Nephron (organoid): ENCODE data around the gene CRTC1.

Experiments used
- H3K27ac Mint-ChIP-seq, 3 experiments: 2 replicates each; pipeline ENCODE4 v1.8.0; 2020; ENCODE audit warnings: mixed read lengths in 3 of 3, mild to moderate bottlenecking in 2 of 3, moderate library complexity in 1 of 3
- H3K27me3 Mint-ChIP-seq: 2 replicates; pipeline ENCODE4 v1.8.0; 2021; ENCODE audit warnings: low read depth, mild to moderate bottlenecking, moderate library complexity, mixed read lengths
- H3K36me3 Mint-ChIP-seq: 2 replicates; pipeline ENCODE4 v1.8.0; 2020; ENCODE audit warnings: low read depth, mixed read lengths
- H3K4me1 Mint-ChIP-seq: 2 replicates; pipeline ENCODE4 v1.8.0; 2020; ENCODE audit warnings: mixed read lengths
- H3K4me3 Mint-ChIP-seq, 3 experiments: 2 replicates each; pipeline ENCODE4 v1.8.0; 2020; ENCODE audit warnings: mild to moderate bottlenecking in 3 of 3, mixed read lengths in 3 of 3, moderate library complexity in 2 of 3
- H3K9me3 Mint-ChIP-seq: 2 replicates; pipeline ENCODE4 v1.8.0; 2020; ENCODE audit warnings: mixed read lengths
- TF ChIP-seq, protein P1 (sequence below), 3 experiments: fragments of 200-600 bp; sonication (generic); IDR thresholded peaks; one replicate each; pipeline ENCODE4 v1.5.0; 2021; ENCODE audit warnings: antibody characterized with exemption in 3 of 3; ENCODE audit not compliant: unreplicated experiment in 3 of 3

The CRTC1 gene

GRCh38 chr19:18831524-18832305, 148.2 kb downstream of the CRTC1 start, which contains the start of gene UPF1:
TSS of gene UPF1 (plus strand) at chr19:18831959. CDS start at chr19:18832210, 251 bp downstream.
- TF ChIP-seq, protein P1, sequence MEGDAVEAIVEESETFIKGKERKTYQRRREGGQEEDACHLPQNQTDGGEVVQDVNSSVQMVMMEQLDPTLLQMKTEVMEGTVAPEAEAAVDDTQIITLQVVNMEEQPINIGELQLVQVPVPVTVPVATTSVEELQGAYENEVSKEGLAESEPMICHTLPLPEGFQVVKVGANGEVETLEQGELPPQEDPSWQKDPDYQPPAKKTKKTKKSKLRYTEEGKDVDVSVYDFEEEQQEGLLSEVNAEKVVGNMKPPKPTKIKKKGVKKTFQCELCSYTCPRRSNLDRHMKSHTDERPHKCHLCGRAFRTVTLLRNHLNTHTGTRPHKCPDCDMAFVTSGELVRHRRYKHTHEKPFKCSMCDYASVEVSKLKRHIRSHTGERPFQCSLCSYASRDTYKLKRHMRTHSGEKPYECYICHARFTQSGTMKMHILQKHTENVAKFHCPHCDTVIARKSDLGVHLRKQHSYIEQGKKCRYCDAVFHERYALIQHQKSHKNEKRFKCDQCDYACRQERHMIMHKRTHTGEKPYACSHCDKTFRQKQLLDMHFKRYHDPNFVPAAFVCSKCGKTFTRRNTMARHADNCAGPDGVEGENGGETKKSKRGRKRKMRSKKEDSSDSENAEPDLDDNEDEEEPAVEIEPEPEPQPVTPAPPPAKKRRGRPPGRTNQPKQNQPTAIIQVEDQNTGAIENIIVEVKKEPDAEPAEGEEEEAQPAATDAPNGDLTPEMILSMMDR (IDR thresholded peaks at IDR 0.05; ENCODE audit: unreplicated experiment in 3 of 3) = no peak
- H3K9me3 Mint-ChIP-seq = peaks cover 6% of the 10 kb centered on the region
- H3K27me3 Mint-ChIP-seq = peaks cover 5% of the 10 kb centered on the region
- H3K27ac Mint-ChIP-seq = peak within 1 kb of the TSS; percentile 18 to 91 (median 86)
- H3K4me1 Mint-ChIP-seq = peaks cover 30% of the 10 kb centered on the region
- peaks cover 28% of the 10 kb centered on the region for H3K36me3 Mint-ChIP-seq
- H3K4me3 Mint-ChIP-seq = peak within 1 kb of the TSS; percentile 98 to 99 (median 99)
